ENCODE data around the gene SYNPR.

- TF ChIP-seq CTCF (IDR thresholded peaks at IDR 0.05; ENCODE audit: low read depth, low read length) (no peak), EZH2phosphoT487 (IDR thresholded peaks at IDR 0.05; ENCODE audit: low read depth) (no peak)
Measured at GRCh38 chr3:63343674-63344073, 65.6 kb downstream of the SYNPR start.
